Astrocyte (in vitro differentiated cells and primary cell): ENCODE data around the gene DENND1C.

ENCODE experiments used
- EZH2 ChIP-seq: IDR thresholded peaks from 2 replicates; pipeline ENCODE4 v1.6.1; 2012; ENCODE audit warnings: mild to moderate bottlenecking, low read length, inconsistent platforms; ENCODE audit not compliant: insufficient read depth
- TF ChIP-seq, protein P1 (sequence below): IDR thresholded peaks from 2 replicates; pipeline ENCODE4 v1.5.1; 2011; ENCODE audit warnings: low read depth, mild to moderate bottlenecking, inconsistent platforms, low read length, moderate library complexity; ENCODE audit not compliant: insufficient read depth

DNA sequence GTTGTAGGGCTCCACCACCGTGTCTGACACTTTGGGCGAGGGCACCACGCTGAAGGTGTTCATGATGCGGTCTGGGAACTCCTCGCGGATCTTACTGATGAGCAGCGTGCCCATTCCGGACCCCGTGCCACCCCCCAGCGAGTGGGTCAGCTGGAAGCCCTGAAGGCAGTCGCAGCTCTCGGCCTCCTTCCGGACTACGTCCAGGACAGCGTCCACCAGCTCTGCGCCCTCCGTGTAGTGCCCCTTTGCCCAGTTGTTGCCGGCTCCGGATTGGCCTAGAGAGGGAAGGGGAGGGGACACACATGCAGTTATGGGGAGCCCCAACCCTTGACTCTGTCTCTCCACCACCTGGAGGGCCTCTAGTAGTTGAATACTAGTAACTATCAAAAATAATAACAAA is 14.4 kb upstream of the DENND1C start:
- TF ChIP-seq, protein P1, sequence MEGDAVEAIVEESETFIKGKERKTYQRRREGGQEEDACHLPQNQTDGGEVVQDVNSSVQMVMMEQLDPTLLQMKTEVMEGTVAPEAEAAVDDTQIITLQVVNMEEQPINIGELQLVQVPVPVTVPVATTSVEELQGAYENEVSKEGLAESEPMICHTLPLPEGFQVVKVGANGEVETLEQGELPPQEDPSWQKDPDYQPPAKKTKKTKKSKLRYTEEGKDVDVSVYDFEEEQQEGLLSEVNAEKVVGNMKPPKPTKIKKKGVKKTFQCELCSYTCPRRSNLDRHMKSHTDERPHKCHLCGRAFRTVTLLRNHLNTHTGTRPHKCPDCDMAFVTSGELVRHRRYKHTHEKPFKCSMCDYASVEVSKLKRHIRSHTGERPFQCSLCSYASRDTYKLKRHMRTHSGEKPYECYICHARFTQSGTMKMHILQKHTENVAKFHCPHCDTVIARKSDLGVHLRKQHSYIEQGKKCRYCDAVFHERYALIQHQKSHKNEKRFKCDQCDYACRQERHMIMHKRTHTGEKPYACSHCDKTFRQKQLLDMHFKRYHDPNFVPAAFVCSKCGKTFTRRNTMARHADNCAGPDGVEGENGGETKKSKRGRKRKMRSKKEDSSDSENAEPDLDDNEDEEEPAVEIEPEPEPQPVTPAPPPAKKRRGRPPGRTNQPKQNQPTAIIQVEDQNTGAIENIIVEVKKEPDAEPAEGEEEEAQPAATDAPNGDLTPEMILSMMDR = no peak
- no peak for TF ChIP-seq EZH2
